Colon (tissue), 2 donors: ENCODE measurements around the gene ZNF57.
"Not testable (repeated sequence)": the region's sequence is repeated elsewhere in the genome, so short reads cannot be mapped to it uniquely, and the experiment has no call there.

Experiments used
- FAIRE-seq: peaks from 2 replicates; lab custom pipeline; 2012; peaks lifted over from hg19 to GRCh38; lab: Jason Lieb, UNC
- donor health status: control.
- donor health status: control.

The ZNF57 gene

DNA sequence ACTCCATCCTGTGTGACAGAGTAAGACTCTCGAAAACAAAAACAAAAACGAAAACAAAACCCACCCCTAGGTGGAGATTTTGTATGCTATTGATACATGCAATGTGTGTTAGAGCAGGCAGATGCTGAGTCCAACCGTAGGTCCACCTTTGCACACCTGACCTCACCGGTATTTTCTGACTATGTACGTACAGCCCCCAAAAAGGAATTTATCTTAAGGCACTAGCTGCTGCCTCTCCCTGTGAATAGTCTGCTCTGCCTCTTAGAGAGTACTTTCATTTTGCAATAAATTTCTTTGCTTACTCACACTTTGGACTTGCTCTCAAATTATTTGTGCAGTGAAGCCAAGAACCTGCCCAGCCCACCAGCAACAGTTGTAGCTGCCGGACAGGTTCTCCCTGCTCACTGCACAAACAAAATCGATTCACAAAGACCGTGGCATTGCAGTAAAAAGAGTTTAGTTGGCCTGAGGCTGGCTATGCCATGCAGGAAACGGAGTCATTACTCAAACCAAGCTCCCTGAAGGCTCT lies 52.3 kb downstream of the ZNF57 start:
- no peak for FAIRE-seq

DNA sequence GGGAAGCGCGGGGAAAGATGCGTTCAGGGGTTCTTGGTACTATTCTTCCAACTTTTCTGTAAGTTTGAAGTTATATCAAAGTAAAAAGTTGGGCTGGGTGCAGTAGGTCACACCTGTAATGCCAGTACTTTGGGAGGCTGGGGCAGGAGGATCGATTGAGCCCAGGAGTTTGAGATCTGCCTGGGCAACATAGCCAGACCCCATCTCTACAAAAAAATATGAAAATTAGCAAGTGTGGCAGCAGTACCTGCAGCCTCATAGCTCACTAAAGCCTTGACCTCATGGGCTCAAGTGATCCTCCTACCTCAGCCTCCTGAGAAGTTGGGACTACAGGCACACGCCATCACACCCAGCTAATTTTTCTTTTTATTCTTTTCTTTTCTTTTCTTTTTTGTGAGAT lies 56.4 kb downstream of the ZNF57 start:
- FAIRE-seq, result no peak

DNA sequence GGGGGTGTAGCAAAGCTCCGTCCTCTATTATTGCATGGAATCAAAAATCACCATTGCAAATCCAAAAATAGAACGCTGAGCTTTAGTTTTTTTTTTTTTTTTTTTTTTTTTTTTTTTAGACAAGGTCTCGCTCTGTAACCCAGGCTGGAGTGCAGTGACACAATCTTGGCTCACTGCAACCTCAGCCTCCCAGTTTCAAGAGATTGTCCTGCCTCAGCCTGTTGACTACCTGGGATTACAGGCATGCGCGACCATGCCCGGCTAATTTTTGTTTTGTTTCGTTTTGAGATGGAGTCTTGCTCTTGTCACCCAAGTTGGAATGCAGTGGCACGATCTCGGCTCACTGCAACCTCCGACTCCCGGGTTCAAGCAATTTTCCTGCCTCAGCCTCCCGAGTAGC lies 59.4 kb downstream of the ZNF57 start:
- no peak for FAIRE-seq

DNA sequence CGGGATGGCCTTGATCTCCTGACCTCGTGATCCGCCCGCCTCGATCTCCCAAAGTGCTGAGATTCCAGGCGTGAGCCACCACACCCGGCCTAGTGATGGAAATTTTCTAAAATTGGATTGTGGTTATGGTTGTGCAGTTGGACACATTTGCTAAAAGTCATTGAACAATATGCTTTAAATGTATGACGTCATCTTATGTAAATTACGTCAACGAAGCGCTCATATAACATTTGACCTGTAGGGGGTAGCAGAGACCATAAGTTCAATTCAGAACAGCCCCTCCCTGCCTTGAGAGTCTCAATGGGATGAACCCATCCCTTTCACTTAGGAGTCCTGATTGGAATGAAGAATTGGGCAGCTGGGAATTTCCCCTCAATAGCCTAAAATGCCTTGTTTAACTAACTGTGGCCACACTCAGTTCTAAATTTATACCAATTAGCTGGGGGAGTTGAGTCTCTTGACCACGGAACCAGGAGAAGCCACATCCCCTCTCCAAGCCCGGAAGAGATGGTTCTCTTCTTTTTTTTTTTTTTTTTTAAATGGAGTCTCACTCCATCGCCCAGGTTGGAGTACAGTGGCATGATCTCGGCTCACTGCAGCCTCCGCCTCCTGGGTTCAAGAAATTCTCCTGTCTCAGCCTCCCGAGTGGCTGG lies 61.4 kb downstream of the ZNF57 start:
- peak; percentile 49 for FAIRE-seq

DNA sequence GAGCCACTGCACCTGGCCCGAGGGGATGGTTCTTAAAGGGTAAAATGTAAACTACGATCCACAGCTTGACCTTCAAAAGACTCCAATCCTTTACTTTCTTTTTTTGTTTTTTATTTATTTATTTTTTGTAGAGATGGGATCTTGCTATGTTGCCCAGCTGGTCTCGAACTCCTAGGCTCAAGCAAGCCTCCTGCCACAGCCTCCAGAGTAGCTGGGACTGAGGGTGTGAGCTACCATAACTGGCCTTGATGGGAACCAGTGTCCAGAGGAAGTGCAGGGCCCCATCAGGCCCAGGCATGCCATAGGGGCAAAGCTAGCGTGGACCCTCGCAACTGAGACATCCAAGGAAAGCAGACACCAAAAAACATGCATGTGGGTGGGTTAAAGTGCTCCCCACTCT lies 62.4 kb downstream of the ZNF57 start:
- no peak for FAIRE-seq

DNA sequence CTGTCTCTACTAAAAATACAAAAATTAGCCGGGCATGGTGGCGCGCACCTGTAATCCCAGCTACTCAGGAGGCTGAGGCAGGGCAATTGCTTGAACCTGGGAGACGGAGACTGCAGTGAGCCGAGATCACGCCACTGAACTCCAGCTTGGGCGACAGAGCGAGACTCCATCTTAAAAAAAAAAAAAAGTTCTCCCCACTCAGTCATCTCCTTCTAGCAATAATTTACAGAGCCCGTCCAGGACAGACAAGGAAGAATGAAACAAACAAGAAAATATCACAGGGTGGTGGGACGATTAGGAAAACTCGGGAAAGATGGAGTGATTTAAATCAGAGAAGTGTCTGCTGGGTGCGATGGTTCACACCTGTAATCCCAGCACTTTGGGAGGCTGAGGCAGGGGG lies 62.9 kb downstream of the ZNF57 start:
- not testable (repeated sequence) for FAIRE-seq

DNA sequence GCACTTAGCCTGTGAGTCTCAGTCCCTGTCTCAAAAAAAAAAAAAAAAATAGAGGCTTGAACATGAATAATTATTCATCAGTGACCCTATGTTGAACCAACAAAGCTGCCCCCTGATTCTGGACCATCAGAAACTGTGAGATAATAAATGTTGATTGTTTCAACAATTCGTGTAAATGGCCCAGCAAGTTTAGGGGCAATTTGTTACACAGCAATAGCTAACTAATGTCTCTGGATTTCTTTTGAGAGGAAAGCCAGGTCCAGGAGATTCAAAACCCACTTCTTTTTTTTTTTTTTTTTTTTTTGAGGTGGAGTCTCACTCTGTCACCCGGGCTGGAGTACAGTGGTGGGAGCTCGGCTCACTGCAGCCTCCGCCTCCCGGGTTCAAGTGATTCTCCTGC lies 64.1 kb downstream of the ZNF57 start:
- FAIRE-seq, result no peak

DNA sequence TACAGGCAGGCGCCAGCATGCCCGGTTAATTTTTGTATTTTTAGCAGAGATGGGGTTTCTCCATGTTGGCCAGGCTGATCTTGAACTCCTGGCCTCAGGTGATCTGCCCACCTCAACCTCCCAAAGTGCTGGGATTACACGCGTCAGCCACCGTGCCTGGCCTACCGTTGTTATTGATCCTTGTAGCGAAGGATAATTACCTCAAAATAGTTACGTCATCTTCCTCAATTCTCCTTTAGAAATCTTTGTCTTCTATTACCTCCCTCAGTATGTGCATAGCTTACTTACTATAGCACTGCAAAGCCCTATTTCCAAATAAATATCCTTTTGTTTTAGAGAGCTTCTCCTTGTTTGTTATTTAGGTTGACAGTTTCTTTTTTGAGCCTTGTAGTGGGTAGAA lies 67.2 kb downstream of the ZNF57 start:
- FAIRE-seq, result no peak
